HG03097 (cell line): ENCODE measurements around the gene NFU1.

Experiments used
- ATAC-seq: cut with Tn5 transposase; IDR thresholded peaks from one replicate; pipeline ENCODE4 v1.9.1; 2021; ENCODE audit not compliant: unreplicated experiment, low FRiP score

NFU1 gene

GRCh38 chr2:69353360-69353759 is 83.9 kb downstream of the NFU1 start:
- ATAC-seq, result no peak

GRCh38 chr2:69348781-69349180 is 88.5 kb downstream of the NFU1 start:
- ATAC-seq, result no peak
